HUDEP-2 (cell line): ENCODE measurements around the gene C1QTNF6.

Experiments
- DNase-seq, 76 experiments: peaks; one replicate each; lab custom pipeline; 2025; ENCODE audit not compliant: unreplicated experiment in 76 of 76; lab: John Stamatoyannopoulos, UW

C1QTNF6 gene

DNA sequence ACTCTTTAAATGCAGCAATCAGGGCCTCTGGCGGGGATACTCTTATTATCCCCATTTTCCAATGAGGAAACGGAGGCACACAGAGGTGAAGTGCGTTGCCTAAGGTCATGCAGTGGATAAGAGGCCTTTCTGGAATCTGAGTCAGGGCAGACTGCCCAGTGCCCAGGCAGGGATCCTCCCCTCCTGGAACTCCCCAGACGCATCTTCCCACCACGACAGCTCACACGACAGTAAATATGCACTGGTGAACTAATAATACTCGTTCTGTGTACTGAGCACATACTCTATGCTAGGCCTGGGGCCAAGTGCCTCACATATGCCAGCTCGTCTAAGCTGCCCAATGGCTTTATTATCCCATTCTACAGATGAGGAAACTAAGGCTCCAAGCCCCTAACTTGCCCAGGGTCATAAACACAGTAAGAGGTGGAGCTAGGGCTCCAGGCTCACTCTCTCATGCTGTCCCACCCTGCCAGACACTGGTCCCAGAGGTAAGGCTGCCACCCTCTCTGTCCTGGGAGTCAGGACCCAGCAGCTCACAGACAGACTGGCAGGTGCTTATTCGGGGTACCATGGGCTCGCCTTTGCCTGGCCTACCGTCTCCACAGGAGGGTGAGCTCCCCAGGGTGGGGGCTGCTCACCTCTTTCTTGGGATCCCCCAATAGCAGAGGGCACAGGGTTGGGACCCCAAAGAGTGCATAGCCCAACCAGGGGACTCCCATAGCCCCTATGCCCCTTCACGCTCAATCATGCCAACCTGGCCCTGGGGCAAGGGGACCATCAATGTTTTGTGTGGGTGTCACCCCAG is 40.7 kb downstream of the C1QTNF6 start:
- DNase-seq: no peak

DNA sequence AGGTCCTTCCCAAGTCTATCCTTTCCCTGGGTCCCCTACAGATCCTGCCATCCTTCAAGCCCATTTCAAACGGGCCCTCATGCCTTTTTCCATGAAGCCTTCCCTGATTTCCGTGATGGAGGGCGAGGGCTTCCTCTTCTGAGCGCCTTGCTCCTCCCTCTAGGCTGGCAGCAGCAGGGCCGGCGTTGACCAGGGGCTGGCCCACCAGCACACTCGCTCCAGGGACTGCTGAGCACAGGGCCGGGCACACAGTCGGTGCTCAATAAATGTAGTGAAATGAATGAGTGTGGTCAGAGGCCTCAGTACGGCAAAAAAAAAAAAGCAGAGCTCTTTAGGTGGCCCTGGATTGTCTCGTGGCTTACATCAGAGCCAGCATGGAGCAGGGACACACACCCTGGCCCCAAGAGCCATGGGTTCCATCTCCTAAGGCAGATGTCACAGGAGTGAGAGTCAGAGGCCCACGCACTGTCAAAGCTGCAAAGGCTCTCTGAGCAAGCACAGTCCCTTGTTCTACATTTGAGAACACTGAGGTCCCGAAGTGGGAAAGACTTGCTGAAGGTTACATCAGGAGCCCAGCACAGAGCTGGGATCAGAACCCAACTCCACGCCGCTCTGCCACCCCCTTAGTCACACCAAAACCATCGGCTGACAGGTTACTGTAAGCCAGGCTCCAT is 41.4 kb downstream of the C1QTNF6 start:
- DNase-seq: no peak

DNA sequence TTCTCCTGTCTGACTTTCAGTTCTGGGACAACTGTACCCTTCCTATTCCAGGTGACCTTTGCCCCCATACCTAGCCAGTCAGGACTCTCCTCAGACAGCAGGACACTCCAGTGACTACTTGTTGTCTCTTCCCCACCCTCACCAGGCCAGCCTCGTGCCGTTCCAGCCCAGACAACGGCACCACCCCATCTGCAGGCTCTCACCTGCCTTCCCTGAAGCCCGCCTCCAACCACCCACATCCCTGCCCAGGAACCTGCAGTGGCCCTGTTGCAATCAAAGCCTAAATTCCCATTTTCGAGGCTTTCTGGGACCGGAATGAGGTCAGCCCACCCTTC is 42.0 kb downstream of the C1QTNF6 start:
- DNase-seq: no peak

DNA sequence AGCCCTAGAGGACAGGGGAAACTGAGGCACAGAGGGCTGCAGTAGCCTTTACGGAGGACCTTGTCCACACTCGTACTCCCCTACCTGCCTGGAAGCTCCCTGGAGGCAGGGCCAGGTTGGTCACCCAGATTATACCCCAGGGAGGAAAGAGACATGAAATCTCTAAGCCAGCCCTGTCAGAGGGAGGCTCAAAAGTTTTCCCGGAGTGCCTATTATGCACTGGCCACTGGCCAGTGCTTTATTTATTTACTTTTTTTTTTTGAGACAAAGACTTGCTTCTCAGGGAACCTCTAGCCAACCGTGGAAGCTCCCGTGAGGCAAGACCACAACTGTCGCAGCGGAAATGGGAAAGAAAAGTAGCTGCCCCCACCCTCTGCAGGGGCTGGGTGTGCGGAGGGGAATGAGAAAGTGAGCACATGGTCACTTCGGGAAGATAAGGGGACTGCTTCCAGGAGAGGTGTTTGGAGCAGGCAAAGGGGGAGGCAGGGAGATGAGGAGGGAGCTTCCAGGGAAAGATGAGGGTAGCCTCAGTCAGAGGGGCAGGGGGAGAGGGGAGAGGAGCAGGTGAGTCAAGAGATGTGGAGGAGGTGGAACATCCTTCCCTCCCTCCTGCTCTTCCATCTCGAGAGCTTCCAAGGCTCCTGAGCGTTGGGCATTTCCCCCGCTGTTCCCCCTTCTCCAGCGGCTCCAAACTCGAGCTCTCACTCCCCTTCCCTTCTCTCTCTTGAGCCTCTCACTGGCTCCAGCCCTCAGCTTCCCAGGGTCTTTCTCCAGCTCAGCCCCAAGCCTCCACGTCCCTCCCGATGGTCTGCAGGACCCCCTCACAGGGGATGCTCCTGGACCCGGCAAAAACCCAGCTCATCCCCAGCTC is 42.6 kb downstream of the C1QTNF6 start:
- no peak for DNase-seq

GRCh38 chr22:37144180-37144554 is 43.9 kb downstream of the C1QTNF6 start:
- no peak for DNase-seq

GRCh38 chr22:37141971-37142370 is 46.1 kb downstream of the C1QTNF6 start:
- DNase-seq: peak in 74 of 76 experiments; percentile 20 to 85 (median 68)

- no peak for DNase-seq
Observed at GRCh38 chr22:37141476-37141875, 46.6 kb downstream of the C1QTNF6 start.

- DNase-seq: no peak
Observed at GRCh38 chr22:37140686-37141323, 47.2 kb downstream of the C1QTNF6 start.

GRCh38 chr22:37139762-37140161 is 48.3 kb downstream of the C1QTNF6 start:
- DNase-seq: no peak

DNA sequence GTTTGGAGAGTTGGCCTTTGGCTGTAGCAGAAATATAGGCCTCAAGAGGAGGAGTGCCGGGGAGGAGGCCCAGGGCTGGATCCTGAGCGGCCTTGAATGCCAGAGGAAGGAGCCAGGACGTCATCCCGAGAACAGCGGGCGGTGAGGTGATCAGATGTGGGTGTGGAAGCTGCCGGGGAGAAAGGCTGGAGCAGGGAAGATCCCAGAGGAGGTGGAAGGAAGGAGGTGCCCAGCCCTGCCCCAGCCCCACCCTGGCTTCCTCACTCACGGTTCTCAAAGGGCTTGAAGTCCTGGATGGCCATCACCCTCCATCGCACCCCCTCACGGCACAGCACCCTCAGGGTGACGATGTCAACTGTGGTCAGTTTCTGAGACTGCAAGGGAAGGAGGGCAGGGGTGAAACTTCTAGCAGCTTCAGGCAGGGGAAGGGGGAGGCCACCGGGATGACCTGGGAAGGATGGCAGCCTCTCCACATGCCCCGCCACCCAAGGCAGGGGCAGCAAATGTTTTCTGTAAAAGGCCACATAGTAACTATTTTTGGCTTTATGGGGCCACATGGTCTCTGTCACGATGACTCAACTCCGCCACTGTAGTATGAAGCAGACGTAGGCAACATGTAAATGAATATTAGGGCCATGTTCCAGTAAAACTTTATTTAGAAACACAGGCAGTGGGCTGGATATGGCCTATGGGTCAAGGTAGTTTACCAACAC is 49.0 kb downstream of the C1QTNF6 start:
- no peak for DNase-seq

DNA sequence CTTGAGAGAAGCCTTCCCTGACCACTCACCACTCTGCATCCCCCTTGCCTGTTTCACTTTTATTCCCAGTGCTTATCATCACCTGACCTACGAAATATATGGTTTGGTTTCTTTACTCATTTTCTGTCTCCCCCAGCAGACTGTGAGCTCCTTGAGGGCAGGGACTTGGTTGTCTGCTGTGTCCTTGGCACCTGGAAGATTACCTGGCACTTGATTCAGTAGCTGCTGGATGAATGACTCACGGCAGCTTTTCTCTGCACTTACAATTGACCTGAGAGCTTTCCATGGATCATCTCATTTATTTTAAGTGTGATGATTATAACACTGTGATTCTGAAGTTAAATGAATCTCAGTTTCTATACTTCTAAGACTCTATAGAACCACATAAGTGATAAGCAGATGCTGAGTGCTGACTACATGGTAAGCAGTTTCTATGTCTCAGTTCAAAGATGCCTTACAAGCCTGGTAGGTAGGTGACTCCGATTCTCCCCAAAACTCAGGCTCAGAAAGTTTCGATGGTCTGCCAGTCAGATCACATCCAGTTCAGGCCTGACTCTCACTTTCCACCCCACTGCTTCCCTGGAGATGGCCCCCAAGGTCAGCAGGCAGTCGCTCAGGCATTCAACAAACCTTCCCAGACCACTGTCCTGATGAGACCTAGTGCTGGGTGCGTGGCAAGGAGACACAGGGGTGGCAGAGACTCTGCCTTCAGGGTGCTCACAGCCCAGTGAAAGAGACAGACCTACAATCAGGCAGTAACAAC is 50.0 kb downstream of the C1QTNF6 start:
- DNase-seq: no peak

- no peak for DNase-seq
Observed at GRCh38 chr22:37137131-37137530, 50.9 kb downstream of the C1QTNF6 start.

- DNase-seq: no peak
Observed at GRCh38 chr22:37135023-37135422, 53.0 kb downstream of the C1QTNF6 start.

DNA sequence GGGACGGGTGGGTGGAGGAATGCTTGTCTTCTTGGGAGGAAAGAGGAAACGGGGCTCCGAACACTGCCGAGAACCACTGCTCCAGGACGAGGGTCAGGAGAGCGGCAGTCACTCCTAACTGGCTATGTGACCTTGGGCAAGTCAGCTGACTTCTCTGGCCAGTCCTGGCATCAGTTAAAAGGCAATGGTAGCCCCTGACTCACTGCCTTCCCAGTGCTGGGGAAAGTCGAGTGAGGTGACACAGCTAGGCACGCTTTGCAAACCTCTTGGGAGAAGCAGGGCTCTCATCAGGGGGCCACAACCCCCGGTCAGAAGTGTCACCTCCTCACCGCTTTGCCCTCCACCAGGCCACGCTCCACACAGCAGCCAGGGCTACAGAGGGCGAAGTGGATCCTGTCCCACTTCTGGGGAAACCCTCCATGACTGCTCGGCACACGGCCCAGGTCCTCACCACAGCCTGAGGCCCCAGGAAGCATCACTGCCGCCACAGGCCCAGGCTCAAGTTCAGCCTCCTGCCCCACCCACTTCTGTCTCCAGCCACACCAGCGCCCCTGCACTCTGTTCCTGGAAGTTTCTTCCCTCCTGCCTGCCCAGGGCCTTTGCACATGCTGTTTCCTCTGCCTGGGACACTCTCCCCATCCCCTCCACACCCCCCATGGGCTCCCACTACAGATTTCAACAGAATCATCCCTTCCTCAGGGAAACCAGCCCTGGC is 54.6 kb downstream of the C1QTNF6 start:
- DNase-seq: peak in 1 of 76 experiments; percentile 12

GRCh38 chr22:37132773-37133172 is 55.3 kb downstream of the C1QTNF6 start:
- no peak for DNase-seq
